NAMALWA (cell line): ENCODE results near the gene ARHGAP10.
"Not testable (repeated sequence)": the region's sequence is repeated elsewhere in the genome, so short reads cannot be mapped to it uniquely, and the experiment has no call there.

Experiments used
- DNase-seq: peaks from one replicate; pipeline ENCODE4 v3.0.0-alpha.2; 2015; ENCODE audit warnings: low spot score

Gene ARHGAP10

GRCh38 chr4:148064451-148064850 lies 332.6 kb downstream of the ARHGAP10 start:
- no peak for DNase-seq

- no peak for DNase-seq
Observed at GRCh38 chr4:148065075-148065474, 333.2 kb downstream of the ARHGAP10 start.

GRCh38 chr4:148067301-148067916 lies 335.5 kb downstream of the ARHGAP10 start:
- no peak for DNase-seq

- DNase-seq, result no peak
Observed at GRCh38 chr4:148068065-148068911, 336.4 kb downstream of the ARHGAP10 start.

DNA sequence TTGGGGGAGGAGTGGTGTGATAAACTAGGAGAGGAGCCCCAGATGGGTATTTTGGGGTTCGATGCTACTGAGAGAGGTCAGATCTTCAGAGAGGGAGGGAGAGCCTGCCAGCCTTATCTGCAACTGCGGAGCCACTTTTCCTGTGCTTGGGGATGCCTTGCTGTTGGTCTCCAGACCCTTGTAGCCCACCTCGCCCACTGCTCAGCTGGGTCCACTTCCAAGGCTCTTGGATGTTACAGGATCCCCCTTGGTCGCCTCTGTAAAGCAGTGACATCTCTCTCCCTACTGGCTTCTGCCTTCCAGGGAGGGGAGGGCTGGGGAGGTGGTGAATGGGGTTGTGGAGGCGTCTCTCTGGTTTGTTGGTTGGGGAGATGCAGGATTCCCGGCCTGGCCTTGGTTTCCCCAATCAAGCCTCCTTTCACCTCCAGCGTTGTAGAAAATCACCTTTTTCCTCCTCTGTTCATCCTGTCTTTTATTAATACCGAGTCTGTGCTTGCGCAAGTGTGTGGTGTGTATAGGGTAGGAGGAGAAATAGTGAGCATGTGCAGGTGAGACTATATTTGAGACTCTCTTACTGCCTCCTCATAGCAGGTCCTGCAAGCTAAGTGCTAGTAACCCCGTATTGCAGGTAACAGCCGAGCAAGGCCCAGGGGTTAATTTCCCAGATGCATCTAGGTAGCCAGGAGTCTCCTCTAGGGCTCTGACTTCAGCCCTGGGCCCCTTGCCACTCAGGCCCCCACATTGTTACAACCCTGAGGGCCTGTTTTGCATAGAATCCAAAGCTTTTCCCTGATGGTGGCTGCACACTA lies 337.4 kb downstream of the ARHGAP10 start:
- DNase-seq, result no peak

DNA sequence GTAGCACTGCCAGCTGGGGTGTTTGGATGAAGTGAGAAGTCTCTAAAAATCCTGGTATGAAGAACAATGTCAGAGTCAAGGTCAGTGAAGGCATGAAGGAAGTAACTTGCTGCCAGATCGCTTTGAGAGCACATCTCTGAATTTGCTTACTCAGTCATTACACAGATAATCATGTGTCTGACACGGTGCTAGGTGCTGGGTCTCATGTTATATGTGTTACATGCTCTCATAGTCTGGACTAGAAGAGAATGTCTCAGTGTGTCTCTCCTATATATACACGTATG lies 337.9 kb downstream of the ARHGAP10 start:
- no peak for DNase-seq

- DNase-seq, result no peak
Observed at GRCh38 chr4:148071009-148071408, 339.1 kb downstream of the ARHGAP10 start.

GRCh38 chr4:148072789-148073188 lies 340.9 kb downstream of the ARHGAP10 start:
- no peak for DNase-seq

DNA sequence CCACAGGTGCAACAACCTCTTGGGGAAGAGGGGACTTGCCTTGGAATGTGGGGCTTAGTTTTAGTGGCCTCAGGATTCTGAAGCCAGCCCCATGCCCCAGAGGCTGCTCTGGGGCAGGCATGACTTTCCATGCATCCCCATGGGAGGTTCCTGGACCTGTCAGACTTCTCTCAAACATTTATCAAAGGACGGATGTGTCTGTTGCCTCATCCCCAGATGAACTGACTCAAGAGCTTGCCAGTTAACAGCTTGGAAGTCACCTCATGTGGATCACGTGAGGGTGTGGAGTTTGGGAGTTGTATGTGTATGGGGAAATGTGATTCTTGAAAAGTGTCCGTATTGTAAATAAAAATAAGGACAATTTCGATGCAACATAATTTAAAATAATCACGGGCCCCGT lies 341.5 kb downstream of the ARHGAP10 start:
- DNase-seq, result no peak

DNA sequence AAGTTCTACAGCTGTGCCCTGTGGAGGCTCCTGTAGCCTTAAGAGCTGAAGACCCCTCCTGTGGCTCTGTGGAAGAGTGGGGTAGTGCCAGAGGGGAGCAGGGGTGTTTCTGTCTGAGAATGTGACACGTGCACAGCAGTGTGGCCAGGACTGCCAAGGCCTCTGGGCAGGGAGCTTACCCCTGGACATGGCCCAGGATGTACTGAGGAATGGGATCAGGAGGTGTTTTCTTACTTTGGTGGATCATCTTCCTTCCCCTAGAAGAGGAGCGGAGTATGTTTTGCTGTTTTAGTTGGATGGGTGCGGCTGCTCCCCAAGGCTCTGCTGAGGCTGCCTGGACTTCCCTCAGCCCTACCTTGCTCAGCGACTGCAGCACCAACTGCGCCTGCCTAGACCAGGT lies 342.6 kb downstream of the ARHGAP10 start:
- DNase-seq, result no peak

GRCh38 chr4:148075438-148075837 lies 343.6 kb downstream of the ARHGAP10 start:
- DNase-seq, result no peak

DNA sequence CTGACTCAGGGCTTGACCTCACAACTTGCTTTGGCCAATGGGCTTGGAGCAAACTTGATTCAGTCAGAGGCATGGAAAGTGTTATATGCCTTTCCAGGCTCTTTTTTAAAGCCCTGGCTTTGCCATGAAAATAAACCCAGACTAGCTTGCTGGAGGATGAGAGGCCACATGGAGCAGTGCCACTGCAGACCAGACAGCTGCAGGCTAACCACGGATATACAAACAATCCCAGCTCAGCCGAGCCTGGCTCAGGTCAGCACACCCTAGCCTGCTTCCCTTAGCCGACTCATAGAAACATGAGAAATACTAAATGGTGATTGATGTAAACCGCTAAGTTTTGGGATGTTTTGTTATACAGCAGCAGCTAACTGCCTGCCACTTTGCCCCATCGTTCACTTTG lies 345.1 kb downstream of the ARHGAP10 start:
- no peak for DNase-seq

DNA sequence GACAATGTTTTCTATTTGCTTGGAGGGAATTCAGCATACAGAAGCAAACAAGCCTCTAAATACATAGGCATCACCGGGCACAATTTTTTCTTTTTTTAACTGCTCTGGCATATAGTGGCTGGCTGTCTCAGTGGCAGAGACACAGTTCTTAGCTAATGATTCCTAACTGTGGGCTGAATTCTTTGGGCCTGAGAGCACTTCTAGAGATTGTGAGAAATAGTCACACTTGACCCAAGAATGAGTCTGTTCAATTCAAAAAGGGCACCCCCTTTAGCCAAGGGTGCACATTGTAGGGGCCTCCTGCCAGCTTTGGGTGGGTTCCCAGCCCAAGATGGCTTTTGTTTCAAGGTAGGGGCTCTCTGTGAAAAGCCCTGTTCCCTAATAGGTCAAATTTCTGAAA lies 345.7 kb downstream of the ARHGAP10 start:
- DNase-seq, result no peak

DNA sequence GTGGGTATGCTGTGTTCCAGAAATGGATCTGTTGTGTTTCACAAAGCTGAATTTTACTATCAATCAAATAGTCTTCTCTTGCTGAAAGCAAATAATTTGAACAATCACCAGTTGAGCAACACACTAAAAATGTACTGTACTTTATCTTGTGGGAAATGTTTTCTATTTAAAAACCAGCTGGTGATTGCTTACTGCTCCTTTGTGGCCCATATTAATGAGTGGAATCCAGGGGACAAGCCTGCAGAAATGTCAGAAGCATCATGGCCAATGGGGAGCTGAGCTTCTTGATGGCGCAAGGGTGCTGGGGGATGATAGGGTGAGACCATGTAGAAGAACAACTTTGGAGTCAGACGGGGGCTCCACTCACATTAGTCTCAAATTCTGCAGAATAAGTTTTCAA lies 346.2 kb downstream of the ARHGAP10 start:
- DNase-seq, result no peak

- DNase-seq, result no peak
Observed at GRCh38 chr4:148079961-148080360, 348.1 kb downstream of the ARHGAP10 start.

- DNase-seq, result no peak
Observed at GRCh38 chr4:148081267-148081666, 349.4 kb downstream of the ARHGAP10 start.

- no peak for DNase-seq
Observed at GRCh38 chr4:148081745-148082144, 349.9 kb downstream of the ARHGAP10 start.

GRCh38 chr4:148083073-148083472 lies 351.2 kb downstream of the ARHGAP10 start:
- not testable (repeated sequence) for DNase-seq

DNA sequence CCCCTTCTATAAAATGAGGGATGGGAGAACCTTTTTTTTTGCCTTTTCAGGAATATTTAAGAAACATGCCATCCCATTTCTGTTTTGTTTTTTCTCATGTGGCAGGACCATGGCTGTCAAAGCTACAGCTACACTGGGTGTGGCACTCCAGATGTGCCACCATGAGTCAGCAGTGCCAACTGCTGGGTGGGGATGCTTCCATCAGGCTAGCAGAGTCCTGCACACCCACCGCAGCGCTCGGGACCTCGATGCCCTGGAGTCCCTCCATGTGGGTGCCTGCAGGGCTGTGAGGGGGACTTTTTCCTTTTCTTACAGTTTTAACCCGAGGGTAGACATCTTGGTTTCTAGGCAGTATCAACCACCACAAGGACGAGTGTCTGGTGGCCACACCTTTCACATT lies 357.7 kb downstream of the ARHGAP10 start:
- DNase-seq, result no peak

- no peak for DNase-seq
Observed at GRCh38 chr4:148090029-148090428, 358.1 kb downstream of the ARHGAP10 start.

DNA sequence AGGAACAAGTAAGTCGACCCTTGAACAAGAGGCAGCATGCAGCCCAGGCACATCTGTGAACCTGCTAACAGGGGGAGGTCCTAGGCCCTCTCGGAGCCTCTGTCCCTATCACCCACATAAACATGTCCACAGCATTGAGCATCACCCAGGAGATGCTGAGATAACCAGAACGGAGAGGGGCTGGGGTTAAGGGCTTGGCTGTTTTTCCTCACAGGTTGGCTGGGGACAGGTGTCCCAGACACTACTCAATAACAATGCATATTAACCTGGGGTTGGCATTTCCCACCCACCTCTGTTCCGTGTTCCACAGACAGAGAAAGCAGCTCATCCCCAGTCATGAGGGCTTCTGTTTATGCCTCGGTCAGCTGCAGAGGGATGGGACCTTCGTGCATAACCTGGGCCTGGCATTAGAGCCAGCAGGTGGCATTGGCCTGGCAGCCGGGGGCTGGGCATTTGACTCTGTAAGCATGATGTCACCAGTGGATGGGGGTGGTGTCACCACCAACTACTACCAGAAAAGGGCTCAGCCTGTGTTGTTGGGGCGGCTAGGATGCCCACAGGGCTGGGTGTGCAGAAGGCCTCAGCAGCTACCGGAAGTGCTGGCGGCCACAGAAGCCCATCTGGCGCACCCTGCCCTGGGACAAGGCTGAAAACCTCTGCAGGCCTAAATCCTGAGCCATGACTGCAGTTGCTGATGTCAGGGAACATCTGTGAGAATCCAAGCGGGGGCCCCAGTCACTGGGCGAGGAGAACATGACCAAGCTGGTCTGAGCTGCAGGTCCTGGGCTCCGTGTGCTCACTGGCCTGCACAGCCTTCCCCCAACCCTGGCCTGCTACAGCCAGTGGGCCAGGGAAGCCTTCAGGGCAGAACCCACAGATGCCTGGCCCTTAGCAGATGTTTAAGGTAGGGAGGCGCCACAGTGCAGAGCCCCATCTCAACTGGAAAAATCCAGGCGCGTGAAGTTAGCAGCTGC lies 358.9 kb downstream of the ARHGAP10 start:
- no peak for DNase-seq

GRCh38 chr4:148091896-148092295 lies 360.0 kb downstream of the ARHGAP10 start:
- no peak for DNase-seq
